GM21390 (cell line): ENCODE data around the gene PARD3B.

Source experiments
- ATAC-seq: cut with Tn5 transposase; IDR thresholded peaks from one replicate; pipeline ENCODE4 v1.9.1; 2021; ENCODE audit not compliant: unreplicated experiment

The PARD3B gene

DNA sequence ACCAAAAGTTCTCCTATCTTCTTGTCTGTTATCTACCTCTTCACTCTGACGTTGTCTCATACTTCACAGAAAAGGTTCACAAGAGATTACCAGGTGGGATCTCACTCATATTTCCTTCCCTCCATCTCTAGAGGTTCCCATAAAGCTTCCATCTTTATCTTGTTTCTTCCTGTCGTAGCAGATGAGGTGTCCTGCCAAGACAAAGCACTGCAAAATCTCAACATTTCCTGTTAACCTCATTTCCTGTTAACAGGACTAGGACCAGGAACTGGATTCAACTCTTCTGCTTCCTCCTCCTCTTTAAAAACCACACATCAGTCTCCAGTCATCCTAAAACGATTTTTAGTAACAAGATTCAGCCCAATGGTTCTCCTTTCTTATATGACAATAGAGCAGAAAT, 624.2 kb downstream of the PARD3B start:
- ATAC-seq, result no peak

DNA sequence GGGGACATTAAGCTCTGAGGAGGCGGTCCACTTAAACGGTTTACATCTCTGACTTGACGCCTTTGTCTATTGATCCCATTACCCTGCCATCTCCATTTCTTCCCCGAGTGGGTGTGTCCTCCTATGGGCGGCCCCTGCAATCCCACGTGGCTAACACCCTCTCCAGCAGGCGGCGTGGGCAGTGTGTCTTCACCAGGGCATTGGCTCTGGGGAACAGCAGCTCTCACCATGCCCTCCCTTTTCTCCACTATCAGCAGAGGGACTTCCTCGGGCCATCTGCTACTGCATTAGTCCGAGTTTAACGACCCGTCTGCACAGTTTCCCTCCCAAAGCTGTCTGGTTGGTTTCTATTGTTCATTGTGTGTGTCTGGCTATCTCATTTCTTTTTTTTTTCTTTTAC, 625.1 kb downstream of the PARD3B start:
- ATAC-seq, result no peak

DNA sequence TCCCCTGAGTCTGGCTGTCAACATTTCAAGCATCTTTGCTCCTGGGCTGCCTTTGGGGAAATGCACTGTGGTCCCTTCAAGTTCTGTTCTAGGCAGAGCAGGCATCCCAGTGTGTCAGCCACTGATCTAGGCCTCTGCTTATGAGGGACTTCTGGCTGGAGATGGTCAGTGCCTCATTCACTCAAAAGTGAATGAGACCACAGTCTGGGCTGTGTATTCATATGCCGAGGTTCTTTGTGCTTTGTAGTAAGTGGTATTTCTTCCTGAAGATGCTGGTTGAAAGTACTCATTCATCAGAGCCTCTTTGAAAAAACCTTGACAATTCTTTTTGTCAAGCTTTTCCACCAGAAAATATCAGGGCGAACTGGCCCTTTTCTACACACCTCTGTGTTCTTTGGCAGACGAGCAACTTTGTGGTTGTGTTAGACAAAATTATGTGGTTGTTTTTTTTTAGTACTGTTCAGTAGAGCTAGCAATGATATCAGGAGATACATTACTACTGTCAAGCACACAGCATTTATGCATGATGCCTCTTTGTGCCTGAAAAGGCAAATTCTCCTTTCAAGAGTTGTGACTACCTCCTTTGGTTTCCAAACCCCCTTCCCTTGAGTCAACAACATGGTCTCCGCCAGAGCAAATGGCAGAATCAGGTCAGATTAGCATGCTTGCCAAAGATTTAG, 626.1 kb downstream of the PARD3B start:
- no peak for ATAC-seq

DNA sequence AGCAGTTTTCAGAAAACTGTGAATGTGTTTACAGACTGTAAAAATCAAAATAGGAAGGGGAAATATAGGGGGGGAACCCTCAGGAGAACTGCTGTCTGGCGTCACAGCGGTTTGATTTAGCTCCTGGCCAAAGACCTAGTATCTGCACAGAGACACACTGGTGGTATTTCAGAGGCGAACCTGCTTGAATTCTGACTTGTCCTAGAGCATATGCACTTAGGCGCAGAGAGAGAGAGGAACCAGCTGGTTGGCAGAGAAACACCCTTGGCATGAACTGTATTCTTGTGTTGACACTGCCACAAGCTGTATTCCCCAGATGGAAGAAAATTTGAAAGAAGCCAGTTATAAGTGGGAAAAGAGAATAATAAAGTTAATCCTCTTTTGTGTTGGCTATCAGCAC, 630.6 kb downstream of the PARD3B start:
- no peak for ATAC-seq

DNA sequence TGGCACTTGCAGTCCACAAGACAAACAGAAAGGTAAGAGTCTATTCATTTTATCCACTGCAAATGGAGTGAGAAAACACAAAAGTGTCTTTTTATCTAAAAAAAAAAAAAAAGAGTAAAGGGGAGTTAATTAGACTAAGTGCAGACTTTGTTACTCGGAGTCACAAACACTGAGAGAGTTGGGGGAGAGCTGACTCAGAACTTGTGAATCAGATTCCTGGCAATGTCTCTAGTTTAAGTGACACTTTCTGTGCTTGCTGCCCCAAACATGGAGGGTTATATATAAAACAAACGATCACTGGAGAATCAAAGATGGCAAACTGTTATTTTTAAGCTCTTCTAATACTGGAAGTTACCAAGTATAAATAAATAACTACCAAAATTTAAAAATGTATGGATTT, 631.3 kb downstream of the PARD3B start:
- ATAC-seq, result no peak

DNA sequence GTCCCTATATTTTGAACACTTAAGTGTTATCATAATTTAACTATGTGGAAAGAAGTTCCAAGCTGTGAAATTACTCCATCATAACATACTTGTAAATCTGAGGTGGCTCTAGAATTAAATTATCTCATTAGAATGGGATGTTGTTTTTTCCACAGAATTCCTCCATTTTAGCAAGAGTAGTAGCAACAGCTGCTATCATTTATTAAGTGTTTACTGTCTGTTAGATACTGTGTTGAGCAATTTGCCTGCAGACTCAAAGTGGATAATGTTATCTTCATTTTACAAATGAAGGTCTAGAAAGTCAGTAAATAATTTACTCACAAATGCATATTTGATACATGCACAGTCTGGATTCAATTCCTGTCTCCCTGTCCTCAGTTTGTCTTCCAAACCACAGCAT, 632.3 kb downstream of the PARD3B start:
- no peak for ATAC-seq

DNA sequence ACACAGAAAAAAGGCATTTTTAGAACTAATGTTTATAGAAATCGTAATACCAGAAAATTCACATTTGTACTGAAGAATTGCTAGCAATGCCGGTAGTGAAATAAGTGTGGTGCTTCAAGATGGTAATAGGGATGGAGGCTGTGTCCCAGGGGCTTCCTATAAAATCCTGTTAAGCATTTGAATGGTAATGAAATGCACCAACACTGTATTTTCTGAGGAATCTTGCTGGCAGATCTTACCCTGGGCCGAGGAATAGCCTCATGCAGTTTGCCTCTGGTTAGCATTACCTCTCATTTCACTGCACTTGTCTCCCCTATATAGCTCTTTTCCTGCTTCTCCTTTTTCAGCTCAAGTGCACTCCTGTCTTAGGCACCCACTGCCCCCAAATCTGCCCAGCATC, 635.5 kb downstream of the PARD3B start:
- ATAC-seq, result no peak

DNA sequence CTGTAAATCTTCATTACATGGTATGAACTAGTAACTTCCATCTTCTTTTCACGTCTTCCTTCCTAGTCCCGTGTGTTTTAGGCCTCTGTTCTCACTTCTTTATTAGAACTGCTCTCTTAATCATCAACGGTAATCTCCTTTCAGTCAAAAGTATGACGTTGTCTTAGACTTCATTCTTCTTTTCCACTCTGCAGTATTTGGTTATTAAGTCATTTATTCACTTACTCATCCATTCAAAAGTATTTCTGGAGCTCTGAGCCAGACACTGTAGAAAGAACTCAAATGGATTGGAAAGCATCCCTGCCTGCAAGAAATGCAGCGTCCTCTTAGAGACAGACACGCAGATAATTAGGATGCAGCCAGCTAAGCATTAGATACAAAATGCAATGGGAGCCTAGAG, 642.5 kb downstream of the PARD3B start:
- ATAC-seq, result no peak

DNA sequence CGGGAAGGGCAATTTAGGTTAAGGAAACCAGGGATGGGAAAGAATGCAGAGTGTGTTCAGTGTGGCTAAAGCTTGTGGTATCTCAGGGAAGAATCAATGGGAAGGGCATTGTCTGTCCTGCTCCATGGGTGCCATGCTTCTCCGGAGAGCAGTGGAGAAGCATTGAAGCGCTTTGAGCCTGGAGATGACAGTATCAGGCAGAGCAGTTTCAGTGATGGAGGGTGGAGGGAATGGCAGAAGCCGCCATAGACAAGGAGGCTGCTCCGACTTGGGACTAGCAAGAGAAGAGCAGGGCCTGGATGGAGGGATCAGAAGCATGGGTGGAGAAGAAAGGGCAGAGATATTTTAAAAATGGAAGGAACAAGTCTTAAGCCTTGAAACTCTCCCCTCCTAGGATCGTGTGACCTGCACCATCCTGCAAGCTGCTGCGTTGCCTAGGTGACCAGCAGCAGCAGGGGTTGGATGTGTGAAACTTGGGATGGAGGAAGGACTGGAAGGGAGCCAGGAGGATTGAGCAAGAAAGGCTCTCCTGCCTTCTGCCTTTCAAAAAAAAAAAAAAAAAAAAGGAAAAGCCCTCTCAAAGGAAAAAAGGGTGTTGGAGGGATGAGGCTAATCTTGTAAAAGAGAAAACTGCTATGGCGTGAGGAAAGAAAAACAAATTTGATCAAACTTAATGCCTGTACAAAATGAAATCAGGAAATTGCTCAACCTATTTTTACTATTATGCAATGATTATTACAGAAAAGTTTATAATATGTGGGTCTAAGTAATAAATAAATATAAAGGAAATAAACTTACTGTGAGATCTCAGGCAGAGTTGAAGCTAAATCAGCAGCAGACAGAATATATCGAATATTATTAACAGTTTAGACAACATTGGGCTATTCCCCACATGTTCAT, 643.2 kb downstream of the PARD3B start:
- no peak for ATAC-seq

DNA sequence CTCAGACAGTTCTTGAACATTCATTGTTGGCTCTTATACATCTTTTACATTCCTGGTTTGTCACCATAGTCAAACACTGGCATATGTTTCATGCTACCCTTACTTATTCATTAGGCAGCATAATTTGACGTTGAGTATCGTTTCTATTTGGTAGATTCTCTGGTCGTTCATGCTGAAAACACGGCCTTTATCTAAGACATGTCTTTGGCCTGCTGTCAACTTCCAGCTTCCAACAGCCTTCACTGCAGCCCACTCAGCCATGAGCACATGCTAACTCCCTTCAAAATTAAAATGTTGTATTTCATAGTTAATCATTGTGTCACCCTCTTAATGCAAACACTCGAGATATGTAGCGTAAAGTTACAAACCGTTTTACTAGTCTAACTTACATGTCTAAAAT, 644.0 kb downstream of the PARD3B start:
- no peak for ATAC-seq

DNA sequence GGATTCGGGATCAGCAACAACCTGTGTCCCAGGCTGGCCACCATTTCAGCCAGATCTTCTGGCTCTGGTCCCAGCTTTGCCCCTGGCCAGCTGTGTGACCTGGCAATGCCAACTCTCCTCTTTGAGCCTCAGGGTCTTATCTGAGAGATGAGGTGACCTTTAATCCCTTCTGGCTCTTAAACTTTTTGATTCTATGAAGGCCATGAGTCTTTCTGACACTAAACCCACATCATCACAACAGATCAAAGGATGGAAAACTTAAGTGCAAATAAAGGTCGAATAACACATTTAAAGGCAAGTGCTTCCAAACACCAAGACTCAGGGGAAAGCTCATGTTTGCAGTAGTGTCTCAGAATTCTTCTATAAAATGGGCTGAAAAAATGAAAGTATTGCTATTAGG, 645.3 kb downstream of the PARD3B start:
- no peak for ATAC-seq

DNA sequence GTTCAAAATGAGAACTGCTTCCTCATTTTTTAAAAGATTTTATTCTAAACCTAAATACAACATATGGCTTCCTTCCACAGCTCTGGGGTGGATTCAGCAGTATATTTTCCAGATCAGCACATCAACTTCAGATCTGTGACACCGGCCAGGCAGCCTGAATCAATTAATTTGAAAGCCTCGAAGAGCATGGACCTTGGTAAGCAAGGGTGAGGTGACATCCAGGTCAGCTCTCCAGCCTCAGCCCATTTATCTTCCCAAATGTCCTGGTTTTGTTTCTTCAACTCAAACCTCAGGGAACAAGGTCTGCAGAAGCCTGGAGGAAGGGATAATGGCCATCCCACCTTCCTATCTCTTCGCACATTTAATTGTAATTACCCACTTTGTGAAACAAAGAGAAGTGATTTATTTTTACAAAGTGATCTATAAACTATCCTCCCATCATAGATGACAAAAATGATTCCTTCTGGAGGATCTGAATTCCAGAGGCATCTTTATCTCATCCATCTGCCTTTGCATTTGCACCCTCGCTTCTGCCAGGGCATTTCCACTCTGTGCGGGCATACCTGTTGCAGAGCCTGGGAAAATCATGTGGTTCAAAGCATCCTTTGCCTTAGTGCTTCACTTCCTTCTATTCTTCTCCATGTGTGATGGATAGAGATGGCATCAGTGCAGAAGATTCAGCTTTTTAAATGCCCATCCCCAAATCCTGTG, 648.0 kb downstream of the PARD3B start:
- ATAC-seq, result no peak

DNA sequence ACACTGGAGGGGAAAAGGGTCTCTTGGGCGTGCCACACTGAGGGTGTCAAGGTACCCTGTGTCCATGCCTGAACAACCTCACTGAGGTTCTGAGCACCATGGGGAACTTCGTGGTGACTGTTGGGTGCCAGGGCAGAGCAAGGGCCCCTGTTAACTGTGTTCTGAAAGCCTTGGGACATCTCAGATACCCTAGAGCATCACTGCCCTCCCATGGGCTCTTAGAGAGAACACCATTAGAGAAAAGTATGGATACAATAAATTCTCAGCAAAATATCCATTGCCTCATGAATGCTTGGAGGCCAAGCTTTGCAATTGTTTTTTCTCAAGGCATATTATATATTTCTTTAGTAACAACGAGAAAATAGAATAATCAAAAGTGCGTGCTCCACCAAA, 648.6 kb downstream of the PARD3B start:
- no peak for ATAC-seq

DNA sequence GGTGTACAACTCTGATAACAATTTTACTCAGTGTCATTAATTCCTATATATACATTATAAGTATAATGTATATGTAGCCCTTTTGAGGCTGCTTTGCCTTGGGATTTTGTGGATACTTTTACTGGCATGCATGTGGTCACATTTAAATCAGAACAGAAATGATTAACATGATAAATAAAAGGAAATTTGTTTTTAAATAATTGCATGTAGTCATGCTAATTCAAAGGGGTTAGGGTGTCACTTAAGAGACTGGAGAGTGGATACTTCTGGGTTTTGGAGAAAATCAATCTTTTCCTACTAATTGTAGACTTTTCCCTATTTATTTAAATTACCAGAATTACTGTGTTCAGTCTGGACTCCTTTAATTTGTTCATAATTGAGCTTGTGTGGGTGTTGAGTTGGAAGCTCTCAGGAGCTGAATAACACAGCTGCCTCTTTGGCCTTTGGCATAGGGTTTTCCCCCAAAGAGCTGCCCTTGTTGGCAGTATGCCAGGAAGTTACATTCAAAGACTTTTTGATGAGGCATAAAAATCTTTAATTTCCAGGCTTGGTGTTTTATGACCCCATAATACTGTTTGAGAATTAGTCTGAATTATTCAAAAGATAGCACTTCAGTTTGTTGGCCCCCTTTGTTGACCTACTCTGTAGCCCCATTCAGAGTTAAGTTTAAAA, 652.3 kb downstream of the PARD3B start:
- no peak for ATAC-seq

DNA sequence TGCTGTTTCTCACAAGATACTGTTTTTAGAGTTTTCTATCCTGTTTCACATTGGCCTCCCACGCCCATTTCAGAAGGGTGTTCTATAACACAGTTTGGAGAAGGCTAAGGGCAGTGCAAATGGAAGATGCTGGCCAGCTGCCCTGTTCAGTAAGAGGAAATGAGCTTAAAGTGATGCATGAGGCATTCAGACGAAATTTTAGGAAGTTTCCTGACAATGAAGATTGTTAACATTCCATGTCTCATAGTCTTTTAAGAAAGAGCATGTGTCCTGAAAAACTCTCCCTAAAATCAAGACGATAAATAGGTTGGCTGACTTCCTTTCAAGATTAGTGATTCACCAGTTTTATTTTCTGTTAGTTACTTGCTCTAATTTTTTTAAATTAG, 652.9 kb downstream of the PARD3B start:
- no peak for ATAC-seq

DNA sequence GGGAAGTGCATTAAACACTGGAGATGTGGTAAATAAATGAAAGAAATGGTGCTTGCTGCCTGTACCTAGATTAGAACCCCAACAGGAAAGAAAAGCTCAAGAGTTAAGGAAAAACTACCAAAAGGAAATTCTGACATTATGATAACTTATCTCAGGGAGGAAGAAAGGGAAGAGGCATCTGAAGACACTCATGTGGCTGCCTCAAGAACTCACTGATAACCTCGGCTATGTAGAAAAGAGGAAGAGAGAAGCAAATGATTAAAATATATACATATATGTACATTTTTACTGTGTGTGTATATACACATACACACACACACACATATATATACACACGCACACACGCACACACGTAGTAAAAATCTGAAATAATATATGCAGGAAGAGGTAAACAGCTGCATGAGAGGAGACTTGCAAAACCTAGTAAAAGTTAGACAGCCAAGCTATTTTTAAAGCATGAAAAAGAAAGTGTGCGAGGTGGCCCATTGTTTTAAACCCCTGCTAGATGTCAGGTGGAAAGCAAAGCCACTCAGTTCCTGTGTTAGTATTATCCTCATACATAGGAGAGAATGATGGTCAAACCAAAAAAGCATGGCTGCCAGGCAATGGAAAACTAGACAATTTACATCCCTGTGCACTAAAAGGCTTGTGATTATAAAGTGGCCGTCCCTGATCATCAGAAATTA, 654.0 kb downstream of the PARD3B start:
- no peak for ATAC-seq

DNA sequence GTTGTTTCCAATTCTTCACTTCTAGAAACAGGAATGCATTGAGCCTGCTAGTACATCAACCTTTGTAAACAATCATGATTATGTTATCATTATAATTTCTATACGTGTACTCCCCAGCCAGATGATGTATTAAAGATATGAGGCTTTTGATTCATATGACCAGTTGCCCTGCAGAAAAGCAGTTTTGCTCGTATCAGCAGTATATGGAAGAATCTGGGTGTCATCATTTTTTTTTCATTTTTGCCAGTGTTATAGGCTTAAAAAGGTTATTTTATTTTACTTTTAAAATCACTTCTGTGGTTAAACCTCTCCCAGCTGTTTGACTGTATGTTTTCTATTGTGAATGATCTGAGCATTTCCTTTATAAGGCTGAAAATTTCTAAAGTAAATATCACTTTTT, 665.2 kb downstream of the PARD3B start:
- no peak for ATAC-seq

DNA sequence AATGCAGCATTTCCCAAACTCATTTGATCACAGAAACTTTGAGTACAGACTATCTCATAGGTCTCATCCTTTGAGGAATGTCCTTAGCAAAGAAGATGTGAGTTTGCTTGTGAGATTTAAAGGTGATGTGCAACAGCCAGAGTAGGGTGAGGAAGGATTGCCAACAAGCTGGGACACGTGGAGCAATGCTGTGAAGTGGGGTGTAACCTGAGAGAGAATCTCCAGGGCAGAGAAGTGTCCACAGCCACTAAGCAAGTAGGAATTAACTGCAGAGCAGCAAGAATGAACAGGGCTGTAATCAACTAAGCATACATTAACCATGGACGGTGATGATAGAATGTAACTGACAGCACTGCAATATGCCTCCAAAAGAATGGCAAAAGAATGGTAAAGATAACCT, 667.1 kb downstream of the PARD3B start:
- no peak for ATAC-seq

DNA sequence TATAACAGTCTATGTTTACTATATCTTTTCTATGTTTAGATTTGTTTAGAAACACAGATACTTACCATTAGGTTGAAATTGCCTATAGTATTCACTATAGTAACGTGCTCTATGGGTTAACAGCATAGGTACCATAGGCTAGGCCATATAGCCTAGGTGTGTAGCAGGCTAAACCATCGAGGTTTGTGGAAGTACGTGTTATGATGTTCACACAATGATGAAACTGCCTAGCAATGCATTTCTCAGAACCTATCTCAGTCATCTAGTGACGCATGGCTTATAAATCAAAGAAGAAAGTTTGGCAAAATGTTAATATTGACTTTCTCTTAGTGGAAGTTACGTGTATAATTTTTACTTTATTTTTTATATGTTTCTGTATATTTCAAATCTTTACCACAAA, 670.8 kb downstream of the PARD3B start:
- no peak for ATAC-seq

DNA sequence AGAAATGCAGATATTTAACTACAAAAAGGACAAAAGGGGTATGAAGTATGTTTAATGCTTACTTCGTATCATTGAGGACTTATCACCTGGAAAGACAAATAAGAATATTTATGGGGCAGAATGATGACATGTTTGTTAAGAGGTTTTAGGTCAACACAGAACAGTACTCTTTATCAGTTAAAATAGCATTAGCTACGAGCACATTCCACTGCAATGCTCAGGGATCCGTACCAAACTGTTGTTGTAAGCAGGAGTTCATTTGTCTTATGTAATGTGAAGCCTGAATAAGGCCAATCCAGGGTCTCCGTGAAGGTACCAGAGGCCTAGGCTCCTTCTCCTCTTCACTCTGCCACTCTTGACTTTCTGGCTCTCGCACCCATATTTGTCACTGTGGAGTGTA, 671.3 kb downstream of the PARD3B start:
- ATAC-seq, result no peak

DNA sequence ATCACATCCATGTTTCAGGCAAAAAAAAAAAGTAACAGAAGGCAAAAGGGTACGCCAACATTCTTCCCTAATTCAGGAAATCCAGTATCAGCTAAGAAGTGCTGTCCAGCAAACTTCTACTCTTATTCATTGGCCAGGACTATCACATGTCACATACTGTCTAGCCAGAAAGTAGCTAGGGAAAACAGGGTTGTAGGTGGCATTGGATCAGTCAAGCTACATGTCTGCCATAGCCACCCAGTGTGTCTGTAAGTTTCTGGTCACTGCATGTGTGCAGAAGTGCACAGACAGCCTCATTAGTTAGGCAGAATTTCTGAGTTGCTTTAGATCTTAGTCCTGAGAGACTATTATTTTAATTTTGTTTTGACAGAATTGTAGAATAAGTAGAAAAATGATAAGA, 671.7 kb downstream of the PARD3B start:
- ATAC-seq, result no peak
